HG03025 (cell line): ENCODE data around the gene UAP1L1.

ENCODE experiments used
- ATAC-seq: cut with Tn5 transposase; IDR thresholded peaks from one replicate; pipeline ENCODE4 v1.9.1; 2021; ENCODE audit warnings: mild to moderate bottlenecking, moderate library complexity; ENCODE audit not compliant: unreplicated experiment, low FRiP score

Gene UAP1L1

DNA sequence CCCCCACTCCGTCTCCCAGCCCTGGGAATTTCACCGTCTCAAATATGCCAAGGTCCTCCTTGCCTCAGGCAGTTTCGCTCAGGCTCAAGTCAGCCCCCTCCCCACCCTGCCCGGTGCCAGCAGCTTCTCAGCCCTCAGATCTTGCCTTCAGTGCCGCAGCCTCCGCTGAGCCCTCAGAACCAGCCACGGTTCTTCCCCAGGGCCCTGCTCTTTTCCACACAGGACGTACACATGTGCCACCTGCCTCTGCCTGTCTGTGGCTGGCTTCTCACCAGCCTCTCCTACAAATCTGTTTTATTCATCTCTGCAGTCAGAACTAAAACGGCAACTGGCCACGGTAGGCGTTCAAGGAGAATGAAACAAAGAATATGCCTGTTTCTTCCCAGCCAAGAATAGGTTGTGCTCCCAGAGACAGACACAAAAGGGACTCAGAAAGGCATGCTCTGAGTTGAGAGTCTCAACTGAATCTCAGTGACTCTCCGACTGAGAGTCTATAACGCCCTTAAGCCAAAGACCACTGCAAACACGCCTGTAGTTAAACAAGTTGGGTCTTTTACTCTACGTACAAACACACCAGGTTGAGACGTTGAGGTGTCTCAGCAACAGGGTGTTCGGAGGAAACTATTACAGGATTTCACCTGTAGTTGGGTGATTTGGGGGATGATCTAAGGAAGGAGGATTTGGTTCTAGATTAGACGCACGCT lies 51.0 kb downstream of the UAP1L1 start:
- no peak for ATAC-seq

- ATAC-seq, result no peak
Observed at GRCh38 chr9:137128862-137129455, 51.6 kb downstream of the UAP1L1 start.

DNA sequence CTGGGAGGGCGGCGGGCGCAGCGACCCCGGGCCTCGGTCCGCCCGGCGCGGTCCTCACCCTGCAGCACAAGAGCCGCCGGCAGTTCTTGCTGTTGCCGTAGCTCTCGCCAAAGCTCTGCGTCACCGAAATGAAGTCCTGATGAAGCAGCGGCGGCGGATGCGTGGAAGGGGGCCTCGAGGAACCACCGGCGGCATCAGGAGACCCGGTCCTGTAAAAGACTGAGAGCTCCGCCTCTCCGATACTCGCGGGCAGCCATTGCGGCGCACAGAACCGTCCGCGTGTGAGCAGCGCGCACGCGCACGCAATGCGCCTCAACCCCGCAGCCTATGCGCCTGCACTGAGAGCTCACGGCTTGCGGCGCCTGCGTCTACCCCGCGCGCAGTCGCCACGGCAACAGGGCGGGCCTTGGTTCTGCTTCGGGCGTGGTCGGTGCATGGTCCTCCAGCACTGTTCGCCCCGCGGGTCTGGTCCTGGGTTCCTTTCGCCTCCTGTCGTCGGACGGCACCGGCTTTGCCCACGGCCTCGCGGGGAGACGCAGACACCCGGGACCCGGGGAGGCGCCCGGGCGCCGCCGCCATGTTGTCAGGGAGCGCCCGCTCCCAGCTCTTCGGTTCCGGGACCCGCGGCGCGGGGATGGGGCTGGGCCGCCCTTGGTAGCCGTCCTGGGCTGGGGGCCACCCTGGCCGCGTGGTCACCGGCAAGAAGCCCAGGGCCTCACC lies 52.3 kb downstream of the UAP1L1 start:
- peak; percentile 64 for ATAC-seq

- no peak for ATAC-seq
Observed at GRCh38 chr9:137130176-137130755, 52.9 kb downstream of the UAP1L1 start.
